SK-N-SH (cell line): Measurements from ENCODE around the gene CCDC195. TPM values are rescaled to one million over a fixed set of nuclear protein-coding genes. Genes with fewer than 3 reads are reported as not detected.

Source experiments
- CTCF ChIA-PET: fragments of 300-600, 350-600 bp; formaldehyde crosslinking; extraction: SDS; loops from one replicate; lab custom pipeline; 2021; lab: Yijun Ruan, JAX
- POLR2A ChIA-PET: fragments of 350-600 bp; sonication (Branson Sonifier 250); formaldehyde crosslinking; extraction: SDS; loops from one replicate; lab custom pipeline; 2020; ENCODE audit warnings: antibody characterized with exemption, inconsistent platforms; lab: Yijun Ruan, JAX
- DNase-seq: peaks from one replicate; pipeline ENCODE4 v3.0.0; 2012
- H2AFZ ChIP-seq: fragments of 200-600 bp; sonication (generic); 2 replicates; pipeline ENCODE4 v1.8.1; 2016; ENCODE audit warnings: antibody characterized with exemption, mild to moderate bottlenecking, low read depth
- H3F3A ChIP-seq: fragments of 200-600 bp; sonication (generic); replicated peaks from 2 replicates; pipeline ENCODE3; 2016; ENCODE audit warnings: antibody characterized with exemption, mild to moderate bottlenecking; ENCODE audit not compliant: insufficient read depth
- H3K27ac ChIP-seq, 2 experiments: fragments of 200-500 bp in 1 of 2; fragments of 200-600 bp in 1 of 2; sonication (Bioruptor generic) in 1 of 2; sonication (generic), shearing (Covaris generic) in 1 of 2; 2 replicates each; pipeline versions ENCODE4 v1.5.1 to v1.6.1; 2014 to 2016; ENCODE audit warnings: low read depth in 2 of 2, inconsistent platforms in 1 of 2, low read length in 1 of 2, mild to moderate bottlenecking in 1 of 2, mixed read lengths in 1 of 2
- H3K27me3 ChIP-seq: fragments of 200-600 bp; sonication (generic), shearing (Covaris generic); 2 replicates; pipeline ENCODE4 v1.6.1; 2016; ENCODE audit warnings: mixed run types; ENCODE audit not compliant: insufficient read depth
- H3K36me3 ChIP-seq, 2 experiments: fragments of 200-500 bp in 1 of 2; fragments of 200-600 bp in 1 of 2; sonication (Bioruptor generic) in 1 of 2; sonication (generic) in 1 of 2; replicated peaks in 1 of 2; 2 replicates each; pipeline versions ENCODE3 to v1.5.1; 2014 to 2016; ENCODE audit warnings: low read length in 1 of 2, mild to moderate bottlenecking in 1 of 2; ENCODE audit not compliant: insufficient read depth in 2 of 2, control insufficient read depth in 1 of 2
- H3K4me1 ChIP-seq, 2 experiments: fragments of 200-500 bp in 1 of 2; fragments of 200-600 bp in 1 of 2; sonication (Bioruptor generic) in 1 of 2; sonication (generic), shearing (Covaris generic) in 1 of 2; 2 replicates each; pipeline versions ENCODE4 v1.5.1 to v1.6.1; 2014 to 2016; ENCODE audit warnings: low read depth in 1 of 2, low read length in 1 of 2, mixed run types in 1 of 2; ENCODE audit not compliant: insufficient read depth in 2 of 2, control insufficient read depth in 1 of 2
- H3K4me2 ChIP-seq: fragments of 200-600 bp; sonication (generic), shearing (Covaris generic); 2 replicates; pipeline ENCODE4 v1.6.1; 2017; ENCODE audit warnings: mixed run types
- H3K4me3 ChIP-seq, 2 experiments: fragments of 200-500 bp in 1 of 2; fragments of 200-600 bp in 1 of 2; sonication (Bioruptor generic) in 1 of 2; sonication (generic), shearing (Covaris generic) in 1 of 2; 2 replicates each; pipeline versions ENCODE4 v1.5.1 to v1.8.1; 2014 to 2016; ENCODE audit warnings: low read depth in 2 of 2, inconsistent platforms in 1 of 2, low read length in 1 of 2, mild to moderate bottlenecking in 1 of 2, mixed read lengths in 1 of 2, moderate library complexity in 1 of 2
- H3K79me2 ChIP-seq: fragments of 200-600 bp; sonication (generic); 2 replicates; pipeline ENCODE4 v1.8.1; 2017; ENCODE audit warnings: mild to moderate bottlenecking; ENCODE audit not compliant: insufficient read depth
- H3K9ac ChIP-seq: fragments of 200-600 bp; sonication (generic); 2 replicates; pipeline ENCODE4 v1.6.1; 2017; ENCODE audit warnings: mixed run types
- H3K9me2 ChIP-seq: fragments of 200-600 bp; sonication (generic); 2 replicates; pipeline ENCODE4 v1.6.1; 2017; ENCODE audit warnings: mixed run types
- H3K9me3 ChIP-seq: fragments of 200-600 bp; sonication (generic); 2 replicates; pipeline ENCODE4 v1.6.1; 2017; ENCODE audit warnings: mixed run types, mild to moderate bottlenecking, moderate library complexity
- H4K20me1 ChIP-seq: fragments of 200-600 bp; sonication (generic); 2 replicates; pipeline ENCODE4 v1.6.1; 2017; ENCODE audit warnings: mild to moderate bottlenecking, mixed run types; ENCODE audit not compliant: insufficient read depth
- ELF1 ChIP-seq: IDR thresholded peaks from 2 replicates; pipeline ENCODE4 v1.4.0; 2012
- EZH2phosphoT487 ChIP-seq: fragments of 200-600 bp; sonication (generic); IDR thresholded peaks from 2 replicates; pipeline ENCODE4 v1.6.1; 2017; ENCODE audit warnings: low read depth, mixed run types, mild to moderate bottlenecking, antibody characterized with exemption, moderate library complexity, borderline replicate concordance
- FOXM1 ChIP-seq: IDR thresholded peaks from 2 replicates; pipeline ENCODE4 v1.4.0; 2012; ENCODE audit warnings: low read depth, mild to moderate bottlenecking
- GABPA ChIP-seq: IDR thresholded peaks from 2 replicates; pipeline ENCODE4 v1.4.0; 2012; ENCODE audit warnings: low read depth, mild to moderate bottlenecking
- IRF3 ChIP-seq: fragments of 150-350 bp; IDR thresholded peaks from 2 replicates; pipeline ENCODE4 v1.6.1; 2016; ENCODE audit warnings: mild to moderate bottlenecking, low read depth, low read length
- MEF2A ChIP-seq: IDR thresholded peaks from 2 replicates; pipeline ENCODE4 v1.4.0; 2012; ENCODE audit warnings: low read depth, borderline replicate concordance
- MXI1 ChIP-seq: IDR thresholded peaks from 2 replicates; pipeline ENCODE4 v1.6.1; 2012; ENCODE audit warnings: mild to moderate bottlenecking, low read depth, low read length, improper control_type of control experiment
- NRF1 ChIP-seq: IDR thresholded peaks from 2 replicates; pipeline ENCODE4 v1.6.1; 2012; ENCODE audit warnings: low read depth, mild to moderate bottlenecking, low read length
- PBX3 ChIP-seq: IDR thresholded peaks from 2 replicates; pipeline ENCODE4; 2012
- POLR2AphosphoS5 ChIP-seq: IDR thresholded peaks from 2 replicates; pipeline ENCODE4 v1.6.1; 2012; ENCODE audit warnings: low read depth, low read length
- RFX5 ChIP-seq: IDR thresholded peaks from 2 replicates; pipeline ENCODE4 v1.6.1; 2012; ENCODE audit warnings: mild to moderate bottlenecking, improper control_type of control experiment, low read length
- RXRA ChIP-seq: IDR thresholded peaks from 2 replicates; pipeline ENCODE4 v1.4.0; 2012; ENCODE audit warnings: low read depth, mild to moderate bottlenecking, borderline replicate concordance
- SIN3A ChIP-seq: IDR thresholded peaks from 2 replicates; pipeline ENCODE4 v1.6.1; 2012; ENCODE audit warnings: low read depth, mild to moderate bottlenecking, low read length, moderate library complexity, borderline replicate concordance
- TAF1 ChIP-seq: IDR thresholded peaks from 2 replicates; pipeline ENCODE4 v1.6.1; 2012; ENCODE audit warnings: low read depth, mild to moderate bottlenecking, low read length, moderate library complexity, borderline replicate concordance
- USF2 ChIP-seq: fragments of 150-350 bp; IDR thresholded peaks from 2 replicates; pipeline ENCODE4 v1.6.1; 2017; ENCODE audit warnings: antibody characterized with exemption, low read length, low read depth, borderline replicate concordance
- YY1 ChIP-seq: IDR thresholded peaks from 2 replicates; pipeline ENCODE4 v1.4.0; 2012; ENCODE audit warnings: low read depth, mild to moderate bottlenecking
- WGBS: methylation state at CpG from one replicate; pipeline ENCODE4 v1.1.6; 2017; ENCODE audit warnings: low lambda C conversion rate; 5-methylcytosine and 5-hydroxymethylcytosine counted together
- polyA plus RNA-seq, 3 experiments: library from polyadenylated mRNA; depleted of rRNA; stranded (reverse); fragments of >200 nt; gene quantifications; 2 replicates each; pipeline ENCODE4 v1.2.3, GENCODE V29; 2012
- TF ChIP-seq, protein P1 (sequence below): IDR thresholded peaks from 2 replicates; pipeline ENCODE4 v1.4.0; 2012; ENCODE audit warnings: low read depth, borderline replicate concordance
- TF ChIP-seq, protein P2 (sequence below): IDR thresholded peaks from 2 replicates; pipeline ENCODE4 v1.6.1; 2012; ENCODE audit warnings: mild to moderate bottlenecking, low read depth, low read length, moderate library complexity
- TF ChIP-seq, protein P3 (sequence below): fragments of 200-600 bp; sonication (generic); IDR thresholded peaks from 2 replicates; pipeline ENCODE4 v1.6.1; 2017; ENCODE audit warnings: antibody characterized with exemption, mild to moderate bottlenecking, moderate library complexity

CCDC195 gene
- polyA plus RNA-seq, 1 of the 3 experiments (the other 2 are of a cell fraction): not detected

- Histone ChIP-seq H3K36me3 (no peaks in the 10 kb centered on the region), H3K9ac (no peak overlapping the region), H2AFZ (no peak overlapping the region), H3F3A (no peaks in the 10 kb centered on the region), H3K4me3 (no peak overlapping the region), H4K20me1 (no peaks in the 10 kb centered on the region), H3K9me3 (no peaks in the 10 kb centered on the region), H3K9me2 (no peaks in the 10 kb centered on the region), H3K4me1 (no peaks in the 10 kb centered on the region), H3K27ac (no peak overlapping the region), H3K79me2 (no peaks in the 10 kb centered on the region), H3K27me3 (no peaks in the 10 kb centered on the region), H3K4me2 (no peak overlapping the region)
- no peak for DNase-seq
- CTCF ChIA-PET: no interaction called here
- POLR2A ChIA-PET: no interaction called here
- WGBS: 40% methylated on average over 2 of the region's 2 CpGs
- TF ChIP-seq PBX3 (no peak), USF2 (no peak), NRF1 (no peak), YY1 (no peak), IRF3 (no peak), GABPA (no peak), TAF1 (no peak), ELF1 (no peak), RXRA (no peak), FOXM1 (no peak), RFX5 (no peak), EZH2phosphoT487 (no peak), MXI1 (no peak), POLR2AphosphoS5 (no peak), MEF2A (no peak), SIN3A (no peak)
- TF ChIP-seq, protein P1, sequence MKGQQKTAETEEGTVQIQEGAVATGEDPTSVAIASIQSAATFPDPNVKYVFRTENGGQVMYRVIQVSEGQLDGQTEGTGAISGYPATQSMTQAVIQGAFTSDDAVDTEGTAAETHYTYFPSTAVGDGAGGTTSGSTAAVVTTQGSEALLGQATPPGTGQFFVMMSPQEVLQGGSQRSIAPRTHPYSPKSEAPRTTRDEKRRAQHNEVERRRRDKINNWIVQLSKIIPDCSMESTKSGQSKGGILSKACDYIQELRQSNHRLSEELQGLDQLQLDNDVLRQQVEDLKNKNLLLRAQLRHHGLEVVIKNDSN: no peak
- TF ChIP-seq, protein P2, sequence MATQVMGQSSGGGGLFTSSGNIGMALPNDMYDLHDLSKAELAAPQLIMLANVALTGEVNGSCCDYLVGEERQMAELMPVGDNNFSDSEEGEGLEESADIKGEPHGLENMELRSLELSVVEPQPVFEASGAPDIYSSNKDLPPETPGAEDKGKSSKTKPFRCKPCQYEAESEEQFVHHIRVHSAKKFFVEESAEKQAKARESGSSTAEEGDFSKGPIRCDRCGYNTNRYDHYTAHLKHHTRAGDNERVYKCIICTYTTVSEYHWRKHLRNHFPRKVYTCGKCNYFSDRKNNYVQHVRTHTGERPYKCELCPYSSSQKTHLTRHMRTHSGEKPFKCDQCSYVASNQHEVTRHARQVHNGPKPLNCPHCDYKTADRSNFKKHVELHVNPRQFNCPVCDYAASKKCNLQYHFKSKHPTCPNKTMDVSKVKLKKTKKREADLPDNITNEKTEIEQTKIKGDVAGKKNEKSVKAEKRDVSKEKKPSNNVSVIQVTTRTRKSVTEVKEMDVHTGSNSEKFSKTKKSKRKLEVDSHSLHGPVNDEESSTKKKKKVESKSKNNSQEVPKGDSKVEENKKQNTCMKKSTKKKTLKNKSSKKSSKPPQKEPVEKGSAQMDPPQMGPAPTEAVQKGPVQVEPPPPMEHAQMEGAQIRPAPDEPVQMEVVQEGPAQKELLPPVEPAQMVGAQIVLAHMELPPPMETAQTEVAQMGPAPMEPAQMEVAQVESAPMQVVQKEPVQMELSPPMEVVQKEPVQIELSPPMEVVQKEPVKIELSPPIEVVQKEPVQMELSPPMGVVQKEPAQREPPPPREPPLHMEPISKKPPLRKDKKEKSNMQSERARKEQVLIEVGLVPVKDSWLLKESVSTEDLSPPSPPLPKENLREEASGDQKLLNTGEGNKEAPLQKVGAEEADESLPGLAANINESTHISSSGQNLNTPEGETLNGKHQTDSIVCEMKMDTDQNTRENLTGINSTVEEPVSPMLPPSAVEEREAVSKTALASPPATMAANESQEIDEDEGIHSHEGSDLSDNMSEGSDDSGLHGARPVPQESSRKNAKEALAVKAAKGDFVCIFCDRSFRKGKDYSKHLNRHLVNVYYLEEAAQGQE: no peak
- TF ChIP-seq, protein P3, sequence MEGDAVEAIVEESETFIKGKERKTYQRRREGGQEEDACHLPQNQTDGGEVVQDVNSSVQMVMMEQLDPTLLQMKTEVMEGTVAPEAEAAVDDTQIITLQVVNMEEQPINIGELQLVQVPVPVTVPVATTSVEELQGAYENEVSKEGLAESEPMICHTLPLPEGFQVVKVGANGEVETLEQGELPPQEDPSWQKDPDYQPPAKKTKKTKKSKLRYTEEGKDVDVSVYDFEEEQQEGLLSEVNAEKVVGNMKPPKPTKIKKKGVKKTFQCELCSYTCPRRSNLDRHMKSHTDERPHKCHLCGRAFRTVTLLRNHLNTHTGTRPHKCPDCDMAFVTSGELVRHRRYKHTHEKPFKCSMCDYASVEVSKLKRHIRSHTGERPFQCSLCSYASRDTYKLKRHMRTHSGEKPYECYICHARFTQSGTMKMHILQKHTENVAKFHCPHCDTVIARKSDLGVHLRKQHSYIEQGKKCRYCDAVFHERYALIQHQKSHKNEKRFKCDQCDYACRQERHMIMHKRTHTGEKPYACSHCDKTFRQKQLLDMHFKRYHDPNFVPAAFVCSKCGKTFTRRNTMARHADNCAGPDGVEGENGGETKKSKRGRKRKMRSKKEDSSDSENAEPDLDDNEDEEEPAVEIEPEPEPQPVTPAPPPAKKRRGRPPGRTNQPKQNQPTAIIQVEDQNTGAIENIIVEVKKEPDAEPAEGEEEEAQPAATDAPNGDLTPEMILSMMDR: no peak
Measured at GRCh38 chr2:224691563-224691962, 24.6 kb downstream of the CCDC195 start.
